HG02943 (cell line): ENCODE results near the gene CTNND1.
"Not testable (repeated sequence)": the region's sequence is repeated elsewhere in the genome, so short reads cannot be mapped to it uniquely, and the experiment has no call there.

Experiments
- ATAC-seq: cut with Tn5 transposase; IDR thresholded peaks from one replicate; pipeline ENCODE4 v1.9.1; 2021; ENCODE audit warnings: mild to moderate bottlenecking, low read depth, moderate library complexity; ENCODE audit not compliant: unreplicated experiment

Gene CTNND1, protein sequence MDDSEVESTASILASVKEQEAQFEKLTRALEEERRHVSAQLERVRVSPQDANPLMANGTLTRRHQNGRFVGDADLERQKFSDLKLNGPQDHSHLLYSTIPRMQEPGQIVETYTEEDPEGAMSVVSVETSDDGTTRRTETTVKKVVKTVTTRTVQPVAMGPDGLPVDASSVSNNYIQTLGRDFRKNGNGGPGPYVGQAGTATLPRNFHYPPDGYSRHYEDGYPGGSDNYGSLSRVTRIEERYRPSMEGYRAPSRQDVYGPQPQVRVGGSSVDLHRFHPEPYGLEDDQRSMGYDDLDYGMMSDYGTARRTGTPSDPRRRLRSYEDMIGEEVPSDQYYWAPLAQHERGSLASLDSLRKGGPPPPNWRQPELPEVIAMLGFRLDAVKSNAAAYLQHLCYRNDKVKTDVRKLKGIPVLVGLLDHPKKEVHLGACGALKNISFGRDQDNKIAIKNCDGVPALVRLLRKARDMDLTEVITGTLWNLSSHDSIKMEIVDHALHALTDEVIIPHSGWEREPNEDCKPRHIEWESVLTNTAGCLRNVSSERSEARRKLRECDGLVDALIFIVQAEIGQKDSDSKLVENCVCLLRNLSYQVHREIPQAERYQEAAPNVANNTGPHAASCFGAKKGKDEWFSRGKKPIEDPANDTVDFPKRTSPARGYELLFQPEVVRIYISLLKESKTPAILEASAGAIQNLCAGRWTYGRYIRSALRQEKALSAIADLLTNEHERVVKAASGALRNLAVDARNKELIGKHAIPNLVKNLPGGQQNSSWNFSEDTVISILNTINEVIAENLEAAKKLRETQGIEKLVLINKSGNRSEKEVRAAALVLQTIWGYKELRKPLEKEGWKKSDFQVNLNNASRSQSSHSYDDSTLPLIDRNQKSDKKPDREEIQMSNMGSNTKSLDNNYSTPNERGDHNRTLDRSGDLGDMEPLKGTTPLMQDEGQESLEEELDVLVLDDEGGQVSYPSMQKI

DNA sequence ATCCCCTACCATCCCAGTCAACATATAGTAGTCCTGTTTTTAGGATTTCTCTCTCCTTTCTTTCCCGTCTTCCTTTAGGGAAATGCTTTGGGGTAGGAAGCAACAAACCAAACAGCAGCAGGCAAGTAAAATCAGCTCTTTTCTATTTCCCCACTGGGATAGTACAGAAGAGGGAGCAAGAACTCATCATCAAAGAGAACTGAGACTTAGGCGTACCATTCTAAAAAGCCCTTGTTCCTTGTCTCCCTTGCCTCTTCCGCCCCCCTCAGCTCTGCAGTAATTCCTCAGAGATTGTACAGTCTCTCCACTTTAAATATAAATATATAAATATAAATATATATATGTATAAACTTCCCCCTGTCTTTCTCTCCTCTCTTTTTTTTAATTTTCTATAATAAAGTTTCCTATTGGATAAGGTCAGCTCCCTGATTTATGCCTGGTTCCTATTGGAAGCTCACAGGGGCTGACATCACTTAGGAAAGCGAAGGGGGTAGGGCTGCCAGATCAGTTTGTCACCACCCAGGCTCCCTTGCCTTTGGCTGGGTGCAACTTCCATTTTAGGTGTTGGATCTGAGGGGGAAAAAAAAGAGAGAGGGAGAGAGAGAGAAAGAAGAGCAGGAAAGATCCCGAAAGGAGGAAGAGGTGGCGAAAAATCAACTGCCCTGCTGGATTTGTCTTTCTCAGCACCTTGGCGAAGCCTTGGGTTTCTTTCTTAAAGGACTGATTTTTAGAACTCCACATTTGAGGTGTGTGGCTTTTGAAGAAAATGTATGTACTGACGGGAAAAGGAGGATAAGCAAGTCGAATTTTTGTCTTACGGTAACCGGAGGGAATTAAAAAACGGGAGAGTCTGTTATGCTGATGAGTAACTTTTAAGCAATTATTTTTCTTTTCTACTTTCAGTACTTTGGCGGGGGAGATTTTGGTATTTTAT, at the start of gene CTNND1:
CTNND1 (plus strand) TSS at position 502 of the 934 bp plus-strand sequence. CDS start 29,677 bp downstream, outside the sequence.
- peak; percentile 92 for ATAC-seq

DNA sequence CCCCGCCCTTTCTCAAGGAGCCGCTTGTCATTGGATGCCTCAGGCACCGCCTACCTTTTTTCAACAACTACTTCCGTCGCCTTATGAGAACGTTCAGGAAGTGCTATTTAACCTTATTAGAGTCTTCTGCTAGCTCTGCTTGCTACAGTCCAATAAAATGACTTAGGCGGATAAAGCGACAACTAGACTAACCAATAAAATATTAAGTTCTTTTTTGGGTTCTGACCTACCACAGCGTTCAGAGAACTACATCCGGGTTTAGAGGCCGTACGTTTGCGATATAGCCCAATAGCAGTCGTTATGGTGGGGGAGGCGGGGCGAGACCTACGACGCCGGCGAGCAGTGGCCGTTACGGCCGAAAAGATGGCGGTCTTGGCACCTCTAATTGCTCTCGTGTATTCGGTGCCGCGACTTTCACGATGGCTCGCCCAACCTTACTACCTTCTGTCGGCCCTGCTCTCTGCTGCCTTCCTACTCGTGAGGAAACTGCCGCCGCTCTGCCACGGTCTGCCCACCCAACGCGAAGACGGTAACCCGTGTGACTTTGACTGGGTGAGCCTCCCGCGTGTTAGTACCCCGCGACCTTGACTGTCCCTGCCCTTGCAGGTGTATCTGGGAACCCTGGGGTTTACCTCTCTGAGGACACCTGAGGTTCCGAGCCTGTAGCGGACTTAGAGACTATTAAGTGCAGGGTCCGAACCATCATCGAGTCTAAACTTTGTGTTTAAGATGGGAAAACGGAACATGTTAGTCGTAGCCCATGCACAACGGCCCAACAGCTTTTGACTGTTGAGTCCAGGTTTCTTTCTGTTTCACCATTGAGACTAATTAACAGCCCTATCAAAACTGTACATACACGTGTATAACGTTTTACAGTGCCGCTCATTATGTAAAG, 49.1 kb upstream of the CTNND1 start, which contains the start of gene TMX2:
TMX2 (plus strand) TSS at position 338 of the 895 bp plus-strand sequence; CDS start at position 364, 26 bp downstream.
- ATAC-seq: peak; percentile 97

DNA sequence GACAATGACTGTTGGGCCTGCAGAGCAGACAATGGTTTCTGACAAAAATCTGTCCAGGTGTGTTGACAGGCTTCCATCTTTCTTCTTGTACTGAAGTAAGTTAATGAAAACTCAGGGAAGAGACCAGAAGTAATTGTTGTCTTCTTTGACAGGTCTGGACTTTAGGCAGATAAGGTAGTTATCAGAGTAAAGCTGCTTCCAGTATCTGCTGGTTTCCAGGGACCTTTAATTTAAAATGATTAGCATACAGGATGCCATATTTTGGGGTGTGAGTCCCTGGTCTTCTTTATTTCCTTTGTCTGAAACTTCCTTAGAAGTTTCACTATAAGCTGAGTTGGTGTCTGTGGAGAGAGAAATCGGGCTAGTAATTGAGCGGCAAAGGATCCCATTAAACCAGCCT, 47.8 kb upstream of the CTNND1 start:
- no peak for ATAC-seq

DNA sequence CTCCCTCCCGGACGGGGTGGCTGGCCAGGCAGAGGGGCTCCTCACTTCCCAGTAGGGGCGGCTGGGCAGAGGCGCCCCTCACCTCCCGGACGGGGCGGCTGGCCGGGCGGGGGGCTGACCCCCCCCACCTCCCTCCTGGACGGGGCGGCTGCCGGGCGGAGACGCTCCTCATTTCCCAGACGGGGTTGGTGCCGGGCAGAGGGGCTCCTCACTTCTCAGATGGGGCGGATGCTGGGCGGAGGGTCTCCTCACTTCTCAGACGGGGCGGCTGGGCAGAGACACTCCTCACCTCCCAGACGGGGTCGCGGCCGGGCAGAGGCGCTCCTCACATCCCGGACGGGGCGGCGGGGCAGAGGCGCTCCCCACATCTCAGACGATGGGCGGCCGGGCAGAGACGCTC, 44.9 kb upstream of the CTNND1 start:
- ATAC-seq: not testable (repeated sequence)

DNA sequence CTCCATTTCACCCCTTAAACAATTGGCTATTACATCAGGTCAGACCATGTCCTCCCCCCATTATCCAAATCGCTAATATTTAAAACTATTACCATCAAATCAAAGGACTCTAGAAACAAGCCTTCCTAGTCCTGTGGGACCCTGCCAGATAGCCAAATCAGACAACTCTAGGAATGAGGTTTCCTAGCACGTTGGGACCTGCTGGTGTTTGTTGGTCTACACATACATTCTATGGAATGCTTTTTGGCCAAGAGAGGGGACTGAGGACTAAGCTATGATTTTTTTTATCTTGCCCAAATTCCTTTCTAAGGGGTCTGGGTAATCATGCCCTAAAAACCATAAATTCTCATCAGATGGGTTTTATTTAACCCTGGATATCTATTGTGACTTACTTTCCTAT, 34.4 kb upstream of the CTNND1 start:
- ATAC-seq: no peak

DNA sequence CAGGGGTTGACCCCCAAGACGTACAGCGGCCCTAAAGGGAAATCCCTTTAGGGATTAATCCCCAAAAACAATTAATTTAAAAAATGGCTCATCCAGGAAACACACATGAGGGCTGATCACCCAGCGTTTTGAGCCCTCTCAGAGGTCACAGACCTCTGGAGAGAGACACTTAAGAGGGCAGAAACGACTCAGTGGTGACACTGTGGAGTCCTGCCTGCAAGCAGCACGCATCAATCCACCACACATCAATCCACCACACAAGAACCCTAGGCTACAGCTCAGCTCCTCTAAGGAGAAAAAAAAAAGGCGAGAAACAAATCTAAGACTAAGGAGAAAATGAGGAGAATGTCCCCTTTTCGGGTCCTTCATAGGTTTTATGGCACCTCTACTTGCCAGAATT, 32.8 kb upstream of the CTNND1 start:
- no peak for ATAC-seq

DNA sequence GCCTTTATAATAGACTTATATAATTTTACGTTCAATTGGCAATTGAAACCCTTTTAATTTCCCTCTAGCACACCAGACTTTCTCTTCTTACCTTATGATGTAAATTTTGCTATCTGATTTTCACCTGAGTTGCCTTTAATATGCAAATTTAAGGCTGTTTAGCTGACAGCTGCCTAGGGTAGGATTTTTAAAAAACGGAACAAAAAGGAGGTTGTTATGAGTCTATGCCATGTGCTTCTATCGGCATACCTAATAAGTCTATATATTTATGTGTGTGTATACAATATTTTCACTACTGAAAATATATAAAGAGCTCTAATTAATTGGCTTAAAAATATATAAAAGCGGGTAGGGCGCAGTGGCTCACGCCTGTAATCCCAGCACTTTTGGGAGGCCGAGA, 32.1 kb upstream of the CTNND1 start:
- ATAC-seq: no peak

DNA sequence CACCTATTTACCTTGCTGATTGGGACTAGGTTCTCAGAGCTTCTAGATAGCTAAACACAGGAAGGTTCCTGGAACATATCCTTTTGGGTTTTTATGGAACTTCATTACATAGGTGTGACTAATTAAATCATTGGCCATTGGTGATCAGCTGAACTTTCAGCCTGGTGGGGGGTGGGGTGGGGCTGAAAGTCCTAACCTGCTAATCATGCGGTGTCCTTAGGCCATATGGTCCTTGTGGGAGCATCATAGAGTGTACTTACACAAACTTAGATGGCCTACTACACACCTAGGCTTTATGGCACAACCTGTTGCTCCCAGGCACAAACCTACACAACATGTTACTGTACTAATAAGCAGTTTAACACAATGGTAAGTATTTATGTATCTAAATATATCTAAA, 28.9 kb upstream of the CTNND1 start:
- ATAC-seq: no peak

DNA sequence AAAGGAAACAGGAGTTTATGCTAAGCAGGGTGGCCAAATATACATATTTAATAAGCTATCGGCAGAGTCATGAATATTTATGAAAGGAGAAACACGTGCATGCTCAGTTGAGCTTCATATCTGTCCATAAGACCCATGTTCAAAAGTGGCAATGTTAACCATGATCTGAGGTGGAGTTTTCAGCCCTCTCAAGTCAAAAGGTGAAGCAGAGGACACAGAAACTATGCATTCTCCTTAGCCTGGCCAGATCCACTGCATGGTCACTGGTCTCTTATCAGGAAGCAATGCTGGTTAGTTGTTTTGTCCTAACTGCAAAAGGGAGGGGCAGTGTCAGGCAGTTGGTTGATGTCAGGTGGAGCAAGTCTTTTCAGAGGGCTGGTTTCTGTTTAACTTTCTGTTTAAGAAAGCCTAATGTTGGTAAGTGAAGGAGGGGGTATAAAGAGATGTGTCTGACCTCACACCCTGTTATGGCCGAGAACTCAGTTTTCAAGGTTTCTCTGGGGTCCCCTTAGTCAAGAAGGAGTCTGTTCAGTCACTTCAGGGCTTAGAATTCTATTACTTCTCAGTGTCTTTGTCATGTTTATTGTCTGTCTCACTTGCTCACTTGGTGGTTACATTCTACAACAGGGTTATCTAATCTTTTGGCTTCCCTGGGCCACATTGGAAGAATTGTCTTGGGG, 25.8 kb upstream of the CTNND1 start:
- ATAC-seq: no peak

DNA sequence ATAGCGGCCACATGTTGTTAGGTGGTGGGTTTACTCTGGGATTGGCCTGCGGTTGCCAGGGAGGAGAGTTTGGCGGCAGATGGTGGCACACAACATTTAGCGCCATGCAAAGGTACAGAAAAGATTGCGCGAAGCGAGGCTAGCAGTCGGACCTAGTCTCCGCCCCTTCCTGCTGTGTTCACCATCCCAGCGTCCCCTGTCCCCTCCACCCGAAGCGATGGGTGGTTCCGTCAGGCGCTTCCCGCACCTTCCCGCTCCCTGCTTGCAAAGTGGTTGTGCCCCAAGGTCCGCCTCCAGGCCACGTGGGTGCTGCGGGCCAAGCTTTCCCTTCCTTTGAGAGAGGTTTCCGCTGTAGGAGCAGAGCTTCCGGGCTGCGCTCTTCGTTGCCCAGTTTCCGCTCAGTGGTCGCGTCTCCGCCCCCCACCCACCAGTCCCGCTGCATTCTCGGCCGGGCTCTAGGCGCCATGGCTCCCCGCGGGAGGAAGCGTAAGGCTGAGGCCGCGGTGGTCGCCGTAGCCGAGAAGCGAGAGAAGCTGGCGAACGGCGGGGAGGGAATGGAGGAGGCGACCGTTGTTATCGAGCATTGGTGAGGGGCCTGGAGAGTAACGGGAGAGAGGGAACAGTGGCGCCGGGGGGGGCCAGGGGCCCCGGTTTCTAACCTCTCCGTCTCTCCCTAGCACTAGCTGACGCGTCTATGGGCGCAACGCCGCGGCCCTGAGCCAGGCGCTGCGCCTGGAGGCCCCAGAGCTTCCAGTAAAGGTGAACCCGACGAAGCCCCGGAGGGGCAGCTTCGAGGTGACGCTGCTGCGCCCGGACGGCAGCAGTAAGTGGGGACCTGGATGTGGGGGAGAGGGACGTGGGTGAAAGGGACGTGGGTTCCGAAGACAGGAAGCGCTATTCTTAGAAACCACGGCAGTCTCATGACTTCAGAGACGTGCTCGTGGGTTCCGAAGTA, 20.2 kb upstream of the CTNND1 start, which contains the start of gene SELENOH:
SELENOH (plus strand) TSS at position 360 of the 955 bp plus-strand sequence; CDS start at position 465, 105 bp downstream.
- ATAC-seq: peak; percentile 86

DNA sequence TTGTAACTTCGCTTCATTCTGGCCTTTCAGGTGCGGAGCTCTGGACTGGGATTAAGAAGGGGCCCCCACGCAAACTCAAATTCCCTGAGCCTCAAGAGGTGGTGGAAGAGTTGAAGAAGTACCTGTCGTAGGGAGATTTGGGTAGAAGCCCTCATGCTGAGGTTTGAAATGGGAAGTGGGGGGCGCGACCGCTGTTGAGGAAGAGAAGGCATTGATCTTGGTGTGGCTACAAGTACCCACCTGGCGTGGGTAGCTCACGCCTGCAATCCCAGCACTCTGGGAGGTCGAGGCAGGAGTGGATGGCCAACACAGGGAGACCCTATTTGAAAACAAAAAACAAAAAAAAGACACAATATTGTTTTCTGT, 19.5 kb upstream of the CTNND1 start:
- no peak for ATAC-seq

DNA sequence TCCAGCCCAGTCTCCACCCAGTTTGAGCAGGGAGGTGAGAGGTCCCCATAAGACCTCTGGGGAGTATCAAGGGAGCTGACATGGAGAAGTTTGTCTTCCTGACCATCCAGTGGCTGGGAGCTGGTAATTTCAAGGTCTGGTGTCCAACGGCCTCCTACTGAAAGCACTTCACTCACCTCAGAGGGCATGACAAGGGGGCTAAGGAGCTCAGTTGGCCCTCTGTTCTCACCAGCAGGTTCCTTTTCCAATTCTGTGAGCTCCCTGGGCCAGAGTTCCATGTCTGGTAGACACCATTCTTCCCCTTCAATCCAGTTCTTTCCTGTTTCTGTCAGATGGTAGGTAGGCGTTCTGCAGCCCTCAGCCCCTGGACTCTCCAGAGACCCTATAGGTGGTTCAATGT, 17.2 kb upstream of the CTNND1 start:
- ATAC-seq: no peak

DNA sequence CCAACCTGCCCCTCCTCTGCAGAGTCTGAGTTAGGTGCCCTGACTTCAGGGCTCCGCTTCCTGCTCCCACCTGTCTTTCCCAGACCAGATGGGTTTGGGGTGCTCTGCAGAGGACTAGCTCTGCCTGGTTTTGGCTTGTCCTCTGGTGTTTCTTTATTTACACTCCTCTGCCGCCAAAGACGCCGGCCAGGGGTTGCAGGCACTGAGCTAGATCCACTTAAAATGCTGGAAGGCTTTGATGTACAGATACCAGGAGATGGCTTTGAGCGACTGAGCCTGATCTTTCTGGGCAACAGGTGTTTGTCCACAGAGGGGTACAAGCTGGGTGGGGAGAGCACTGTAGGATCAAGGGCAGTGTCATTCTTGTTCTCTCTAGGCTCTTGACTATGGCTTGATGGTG, 16.4 kb upstream of the CTNND1 start:
- ATAC-seq: no peak

DNA sequence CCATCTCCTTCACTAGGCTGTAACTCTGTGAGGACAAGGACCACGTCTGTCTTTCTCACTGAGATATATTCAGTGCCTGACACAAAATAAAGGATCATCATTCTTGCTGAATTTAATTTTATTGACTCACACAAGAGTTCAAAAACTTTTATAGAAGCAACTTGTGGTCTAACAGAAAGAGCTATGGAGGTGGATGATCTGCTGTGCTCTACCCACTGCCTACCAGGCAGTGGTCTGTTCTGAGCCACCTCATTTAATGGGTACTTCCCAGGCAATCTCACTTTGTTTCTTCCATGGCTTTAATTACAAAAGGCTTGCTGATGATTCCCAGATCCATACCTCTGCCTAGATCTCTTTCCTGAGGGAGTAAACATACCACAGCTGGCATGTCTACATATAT, 14.7 kb upstream of the CTNND1 start:
- no peak for ATAC-seq

DNA sequence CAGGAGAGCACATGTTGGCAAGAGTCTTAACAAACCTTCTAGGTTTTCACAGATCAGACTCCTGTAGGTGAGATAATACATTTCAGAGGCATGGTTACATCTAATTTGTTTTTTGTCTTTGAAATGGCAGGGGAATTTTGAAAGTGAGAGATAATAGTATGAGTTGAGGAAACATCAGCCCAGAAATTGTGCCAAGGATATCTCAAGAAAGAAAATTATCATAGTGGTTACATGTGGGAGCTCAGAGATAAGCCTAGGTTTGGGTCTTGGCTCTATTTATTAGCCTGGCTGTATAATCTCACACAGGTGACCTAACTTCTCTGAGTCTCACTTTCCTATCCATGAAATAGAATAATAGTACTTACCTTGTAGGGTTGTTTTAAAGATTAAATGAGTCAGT, 10.4 kb upstream of the CTNND1 start:
- no peak for ATAC-seq

DNA sequence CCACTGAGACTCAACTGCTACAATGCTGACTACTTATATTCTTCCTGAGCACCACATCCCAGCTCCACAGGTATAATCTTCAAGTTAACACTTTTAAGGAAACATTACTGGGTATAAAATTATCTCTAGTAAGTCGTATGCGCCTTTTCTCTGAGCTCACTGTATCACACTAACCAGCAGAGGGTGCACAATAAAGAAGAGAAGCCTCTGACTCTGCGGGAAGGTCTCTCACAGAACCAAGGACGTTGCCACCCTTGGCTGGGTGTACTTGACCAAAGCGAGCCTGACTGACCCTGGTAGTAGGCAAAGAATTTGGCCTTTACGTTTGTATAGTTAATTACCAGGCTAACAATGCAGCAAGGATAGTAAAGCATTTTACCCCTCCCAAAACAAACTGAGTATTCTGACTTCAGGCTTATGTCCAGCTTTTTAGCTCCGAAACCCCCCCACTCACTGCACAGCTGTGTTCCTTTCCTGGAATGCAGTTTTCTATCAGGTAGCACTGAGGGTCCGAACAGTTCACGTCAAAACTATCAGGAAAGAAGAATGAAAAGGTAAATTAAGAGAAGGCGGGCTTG, 9.8 kb upstream of the CTNND1 start, which contains the start of gene BTBD18:
BTBD18 (minus strand) TSS at position 144 of the 578 bp plus-strand sequence. CDS start 631 bp downstream, outside the sequence.
- ATAC-seq: no peak

DNA sequence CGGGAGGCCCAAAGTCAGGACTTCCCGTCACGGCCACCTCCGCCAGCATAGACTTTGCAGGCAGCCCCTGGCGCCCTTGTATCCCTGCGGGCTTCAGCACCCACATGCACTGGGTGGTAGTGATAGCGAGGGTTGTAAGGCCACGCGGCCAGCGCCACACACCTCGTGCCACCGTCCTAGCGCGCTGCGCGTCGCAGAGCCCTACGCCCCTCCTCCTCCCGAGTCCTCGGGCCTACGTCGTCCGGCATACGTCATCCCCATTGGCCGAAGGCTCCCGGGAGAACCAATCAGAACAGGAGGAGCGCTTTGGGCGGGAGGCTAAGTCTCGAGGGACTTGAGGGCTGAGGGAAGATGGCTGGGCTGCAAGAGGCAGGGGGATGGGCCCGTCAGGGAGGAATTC, 8.6 kb upstream of the CTNND1 start:
- no peak for ATAC-seq
